DND-41 (cell line): ENCODE measurements around the gene P2RY2.

Experiments
- CTCF ChIP-seq: IDR thresholded peaks from 2 replicates; pipeline ENCODE4 v1.5.1; 2012; ENCODE audit warnings: borderline replicate concordance, low read length, moderate library complexity, mild to moderate bottlenecking; ENCODE audit not compliant: poor library complexity, severe bottlenecking; ENCODE audit errors: extremely low read depth
- EZH2 ChIP-seq: IDR thresholded peaks from 3 replicates; pipeline ENCODE4 v1.6.1; 2012; ENCODE audit warnings: borderline replicate concordance, low read depth, mild to moderate bottlenecking, moderate library complexity, low read length, inconsistent platforms; ENCODE audit not compliant: severe bottlenecking

DNA sequence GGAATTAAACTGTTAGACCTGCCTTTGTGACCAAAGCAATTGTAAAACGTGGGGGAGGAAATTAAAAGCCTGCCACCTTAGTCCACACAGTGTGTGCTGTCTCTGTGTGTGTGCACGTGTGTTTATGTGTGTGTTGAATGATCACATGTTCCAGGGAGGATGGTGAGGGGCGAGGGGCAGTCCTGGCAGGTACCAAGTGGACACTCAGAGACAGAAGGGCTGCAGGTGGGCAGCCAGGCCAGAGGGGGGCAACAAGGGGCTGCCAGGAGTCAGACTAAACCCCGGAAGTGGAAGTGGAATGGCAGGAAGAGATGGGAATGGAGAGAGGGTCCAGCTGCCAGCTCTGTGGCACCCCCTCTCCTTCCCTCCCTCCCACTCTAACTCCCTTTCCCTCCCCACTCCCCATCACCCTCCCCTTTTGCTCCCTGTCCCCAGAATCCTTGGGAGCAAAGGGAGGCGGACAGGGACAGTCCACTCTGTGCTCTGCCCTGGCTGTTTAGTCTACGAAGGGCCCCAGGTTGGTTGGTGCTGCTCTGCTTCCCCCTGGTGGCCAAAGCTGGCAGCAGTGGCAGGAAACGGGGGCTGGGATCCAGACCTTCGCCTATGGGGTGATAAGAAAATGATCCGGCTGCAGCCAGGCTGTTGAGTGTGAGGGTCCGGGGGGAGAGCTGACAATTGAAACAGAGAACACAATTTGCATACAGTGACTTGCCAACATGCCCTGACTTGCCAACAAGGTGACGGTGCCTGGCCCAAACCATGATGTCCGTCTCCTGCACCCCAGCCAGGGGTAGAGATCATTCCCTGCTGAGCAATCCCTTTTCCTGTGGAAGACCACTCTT is 24.4 kb downstream of the P2RY2 start:
- TF ChIP-seq CTCF = peak; percentile 99
- no peak for TF ChIP-seq EZH2
